ENCODE data around the gene MECR.
"Not testable (repeated sequence)": the region's sequence is repeated elsewhere in the genome, so short reads cannot be mapped to it uniquely, and the experiment has no call there.

MECR gene

DNA sequence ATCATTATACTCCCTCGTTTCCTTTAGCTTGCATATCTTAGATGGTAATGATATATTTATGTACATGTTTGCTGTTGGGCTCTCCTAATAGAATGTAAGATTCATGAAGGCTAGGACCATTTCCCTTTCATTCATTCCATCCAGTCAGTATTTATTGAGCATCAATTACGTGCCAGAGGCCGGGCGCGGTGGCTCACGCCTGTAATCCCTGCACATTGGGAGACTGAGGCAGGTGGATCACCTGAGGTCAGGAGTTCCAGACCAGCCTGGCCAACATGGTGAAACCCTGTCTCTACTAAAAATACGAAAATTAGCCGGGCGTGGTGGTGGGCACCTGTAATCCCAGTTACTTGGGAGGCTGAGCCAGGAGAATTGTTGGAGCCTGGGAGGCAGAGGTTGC is 4.1 kb upstream of the MECR start:
- not testable (repeated sequence) for DNase-seq

GRCh38 chr1:29234471-29234870 is 3.7 kb upstream of the MECR start:
- no peak for DNase-seq

DNA sequence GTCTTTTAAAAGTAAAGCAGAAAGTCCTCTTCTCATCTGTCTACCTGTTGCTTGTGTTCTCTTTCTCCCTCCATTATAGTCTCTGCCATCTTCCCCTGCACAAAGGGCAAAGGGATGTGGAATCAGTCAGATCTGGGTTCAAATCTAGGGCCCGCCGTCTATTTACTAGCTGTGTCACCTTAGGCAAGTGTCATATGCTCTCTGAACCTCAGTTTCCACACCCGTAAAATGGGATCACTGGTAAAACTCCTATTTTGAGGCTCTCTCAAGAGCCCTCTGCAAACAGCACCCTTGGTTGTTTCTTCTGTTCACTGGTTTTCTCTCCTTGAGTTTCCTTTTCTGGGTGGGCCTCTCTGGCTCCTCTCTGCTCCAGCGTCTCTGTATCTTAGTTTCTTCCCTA is 3.0 kb upstream of the MECR start:
- DNase-seq: no peak

DNA sequence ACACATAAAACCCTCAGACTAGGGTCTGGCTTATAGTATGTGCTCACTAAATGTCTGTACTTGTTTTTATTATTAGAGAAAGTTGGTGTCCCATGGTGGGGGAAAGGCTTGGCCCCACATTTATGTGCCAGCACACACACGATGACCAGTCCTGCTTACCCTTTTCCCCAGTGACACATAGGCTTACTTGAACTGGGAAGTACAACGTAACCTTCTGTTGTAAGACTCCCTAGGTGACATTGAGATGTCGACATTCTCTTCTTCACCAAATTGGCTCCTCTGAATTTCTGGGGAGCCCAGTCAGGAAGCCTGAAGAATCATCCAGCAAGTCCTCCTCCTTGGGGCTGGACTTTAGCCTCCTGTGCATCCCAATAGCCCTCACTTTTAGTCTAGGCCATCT is 1.7 kb upstream of the MECR start:
- DNase-seq: no peak

DNA sequence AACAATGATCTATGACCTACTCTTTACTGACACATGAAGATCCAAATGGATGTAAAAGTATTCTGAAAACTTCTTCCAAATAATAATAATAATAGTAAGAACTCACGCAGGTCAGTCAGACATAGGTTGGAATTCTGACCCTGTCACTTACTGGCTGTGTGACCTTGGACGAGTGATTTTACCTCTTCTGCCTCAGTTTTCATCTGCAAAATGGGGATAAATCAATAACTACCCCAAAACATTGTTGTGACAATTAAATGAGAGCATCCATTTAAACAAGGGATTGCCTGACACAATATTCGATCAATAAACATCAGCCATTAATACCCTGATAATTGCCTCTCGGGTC is 556 bp downstream of the MECR start:
- no peak for DNase-seq

- no peak for DNase-seq
Measured at GRCh38 chr1:29227511-29227910, 3.2 kb downstream of the MECR start.

GRCh38 chr1:29225361-29225760 is 5.4 kb downstream of the MECR start:
- DNase-seq: no peak

DNA sequence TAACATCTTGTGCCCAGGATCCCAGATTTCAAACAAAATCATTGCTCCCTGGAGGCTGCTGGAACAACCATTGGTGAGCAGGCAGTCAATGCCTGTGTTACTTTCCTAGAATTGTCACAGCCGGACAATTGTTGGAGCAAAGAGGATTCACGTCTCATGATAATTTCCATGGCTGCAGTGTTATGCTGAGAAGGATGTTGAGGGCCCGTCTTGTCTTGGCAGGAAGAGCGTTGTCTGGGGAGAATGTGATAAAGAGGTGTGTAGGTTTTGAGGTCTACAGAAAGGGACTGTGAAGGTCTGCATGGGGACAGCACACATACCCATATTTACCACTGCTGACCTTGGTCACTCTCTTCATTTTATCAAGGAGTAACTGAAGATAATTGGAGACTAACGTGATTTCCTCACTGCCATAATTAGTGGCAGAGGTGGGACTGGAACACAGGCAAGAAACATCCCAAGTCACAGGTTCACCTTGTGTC is 6.3 kb downstream of the MECR start:
- DNase-seq: no peak

- no peak for DNase-seq
Measured at GRCh38 chr1:29223521-29223920, 7.2 kb downstream of the MECR start.

DNA sequence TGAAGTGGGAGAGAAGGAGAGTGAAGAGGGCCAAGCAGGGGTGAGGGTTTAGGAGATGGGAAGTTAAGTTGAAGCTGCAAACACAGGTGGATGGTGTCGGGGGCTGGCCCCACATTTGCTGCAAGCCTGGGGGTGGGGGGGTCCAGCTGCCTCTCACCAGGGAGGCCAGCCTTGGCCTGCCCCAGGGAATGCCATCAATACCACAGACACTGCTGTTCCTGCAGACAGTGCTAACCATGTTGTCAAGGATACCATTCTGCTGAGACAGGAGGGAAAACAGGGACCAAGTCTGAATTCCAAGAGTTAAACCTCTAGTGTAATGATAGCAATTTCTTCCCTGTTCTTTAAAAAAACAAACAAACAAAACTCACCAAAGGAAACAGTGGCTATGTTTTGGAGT is 8.0 kb downstream of the MECR start:
- no peak for DNase-seq

DNA sequence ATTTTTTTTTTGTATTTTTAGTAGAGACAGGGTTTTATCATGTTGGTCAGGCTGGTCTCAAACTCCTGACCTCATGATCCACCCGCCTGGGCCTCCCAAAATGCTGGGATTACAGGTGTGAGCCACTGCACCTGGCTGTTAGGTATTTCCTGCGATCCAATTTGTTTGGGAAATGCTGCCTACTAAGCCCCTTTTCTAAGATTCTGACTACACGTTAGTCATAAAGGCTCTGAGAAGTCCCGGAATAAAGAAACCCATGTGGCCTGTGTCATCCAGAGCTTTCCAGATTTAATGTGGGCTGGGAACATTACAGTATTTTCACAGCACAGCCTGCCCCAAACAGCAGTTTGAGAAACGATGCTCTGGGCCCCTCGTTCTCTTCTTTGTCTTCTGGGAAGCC is 8.5 kb downstream of the MECR start:
- DNase-seq: not testable (repeated sequence)

GRCh38 chr1:29221296-29221695 is 9.4 kb downstream of the MECR start:
- DNase-seq: no peak

DNA sequence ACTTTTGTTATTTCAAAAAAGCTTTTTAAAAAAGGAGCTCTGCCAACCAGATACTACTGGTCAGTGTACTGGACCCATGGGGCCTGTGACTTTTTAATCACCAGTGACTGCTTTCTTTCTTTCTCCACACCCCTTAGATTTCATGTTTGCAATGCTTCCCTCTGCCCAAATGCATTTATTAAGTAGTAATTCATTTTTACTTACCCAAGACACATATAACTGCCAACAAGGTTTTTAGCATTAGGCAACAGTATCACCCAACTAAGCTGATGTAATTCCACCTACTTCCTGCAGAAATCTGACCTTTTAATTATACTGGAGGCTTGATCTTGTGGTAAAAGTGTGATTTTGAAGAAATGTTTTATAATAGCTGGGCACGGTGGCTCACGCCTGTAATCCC is 12.5 kb downstream of the MECR start:
- no peak for DNase-seq

DNA sequence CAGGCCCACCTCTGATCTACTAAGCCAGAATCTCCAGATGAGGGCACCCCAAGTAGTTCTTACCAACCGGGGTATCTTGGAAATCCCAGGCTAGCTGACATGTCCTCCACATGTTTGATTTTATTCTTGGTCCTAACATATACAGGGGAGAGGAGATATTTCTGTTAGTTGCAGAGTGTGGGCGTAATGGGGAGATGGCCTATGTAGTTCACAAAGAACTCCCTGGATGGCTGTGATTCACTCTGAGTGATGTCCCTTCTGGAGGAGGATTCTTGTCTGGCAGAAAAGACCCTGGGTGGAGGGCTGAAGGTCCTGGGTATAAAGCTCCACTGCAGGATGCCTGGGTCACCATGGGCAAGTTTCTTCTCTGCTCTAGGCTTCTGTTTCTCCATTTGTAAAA is 13.1 kb downstream of the MECR start:
- no peak for DNase-seq

GRCh38 chr1:29213055-29213454 is 17.7 kb downstream of the MECR start:
- no peak for DNase-seq

DNA sequence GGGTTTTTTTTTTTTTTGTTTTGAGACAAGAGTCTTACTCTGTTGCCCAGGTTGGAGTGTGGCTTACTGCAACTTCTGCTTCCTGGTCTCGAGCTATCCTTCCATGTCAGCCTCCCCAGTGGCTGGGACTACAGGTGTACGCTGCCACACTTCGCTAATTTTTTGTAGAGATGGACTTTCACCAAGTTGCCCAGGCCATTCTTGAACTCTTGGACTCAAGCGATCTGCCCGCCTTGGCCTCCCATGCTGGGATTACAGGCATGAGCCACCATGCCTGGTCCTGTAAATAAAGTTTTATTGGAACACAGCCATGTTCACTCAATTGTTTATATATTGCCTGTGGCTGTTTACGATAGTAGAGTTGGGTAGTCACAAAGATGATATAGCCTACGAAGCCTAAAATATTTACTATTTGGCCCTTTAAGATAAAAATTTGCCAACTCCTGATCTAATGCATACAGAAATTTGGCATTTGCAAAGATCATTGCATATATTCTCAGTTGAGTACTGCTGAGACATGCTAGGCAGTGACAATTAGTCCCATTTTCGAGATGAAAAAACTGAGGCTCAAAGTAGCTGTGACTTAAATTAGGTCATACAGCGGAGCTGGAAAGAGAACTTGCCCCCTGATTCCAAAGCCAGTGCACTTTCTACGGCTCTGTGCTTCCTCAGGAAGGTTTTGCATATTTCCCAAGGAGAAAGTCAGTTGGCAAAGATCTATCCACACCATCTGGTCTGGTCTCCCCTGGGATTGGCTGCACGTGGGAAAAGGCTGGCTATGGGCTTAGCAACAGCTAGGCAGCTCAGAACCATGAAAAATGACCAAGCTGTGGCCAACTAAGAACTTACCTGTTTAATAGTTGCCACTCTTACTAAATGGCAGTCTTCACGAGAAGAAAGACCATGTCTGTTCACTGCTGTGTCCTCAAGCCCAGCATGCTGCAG is 19.4 kb downstream of the MECR start:
- no peak for DNase-seq

- DNase-seq: no peak
Measured at GRCh38 chr1:29210278-29211085, 20.3 kb downstream of the MECR start.

DNA sequence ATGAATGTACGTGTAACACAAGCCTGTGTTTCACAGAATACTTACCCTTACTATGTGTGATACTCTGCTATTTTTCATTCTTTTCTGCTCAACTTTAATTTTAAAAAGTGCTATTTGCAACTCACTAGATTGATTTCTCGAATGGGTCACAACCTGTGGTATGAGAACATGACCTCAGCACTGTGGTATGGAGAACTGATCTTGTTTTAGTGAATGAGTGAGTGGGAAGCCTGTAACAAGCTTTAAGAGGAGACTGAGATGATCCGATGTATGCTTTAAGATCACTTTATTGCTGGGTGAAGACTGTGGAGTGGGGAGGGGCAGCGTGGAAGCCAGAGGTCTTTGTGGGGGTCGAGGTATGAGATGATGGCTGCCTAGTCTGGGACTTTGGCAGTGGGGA is 21.6 kb downstream of the MECR start:
- no peak for DNase-seq

DNA sequence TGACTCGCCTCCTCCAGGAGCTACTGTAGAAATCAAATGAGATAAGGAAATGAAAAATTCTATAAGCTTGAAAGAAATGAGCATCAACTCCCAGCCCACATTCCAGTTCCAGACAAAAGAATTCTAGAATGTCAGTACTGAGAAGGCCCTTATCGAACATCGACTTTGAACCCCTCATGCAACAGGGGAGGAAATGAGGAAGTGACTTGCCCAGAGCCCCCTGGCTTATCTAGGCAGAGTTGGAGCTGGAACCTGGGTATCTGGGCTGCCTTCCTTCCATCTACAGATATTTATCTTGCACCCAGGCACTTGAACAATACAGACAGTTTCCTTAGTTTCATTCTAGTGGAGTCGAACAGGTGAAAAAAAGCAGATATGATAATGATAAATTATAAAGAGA is 22.3 kb downstream of the MECR start:
- DNase-seq: no peak

DNA sequence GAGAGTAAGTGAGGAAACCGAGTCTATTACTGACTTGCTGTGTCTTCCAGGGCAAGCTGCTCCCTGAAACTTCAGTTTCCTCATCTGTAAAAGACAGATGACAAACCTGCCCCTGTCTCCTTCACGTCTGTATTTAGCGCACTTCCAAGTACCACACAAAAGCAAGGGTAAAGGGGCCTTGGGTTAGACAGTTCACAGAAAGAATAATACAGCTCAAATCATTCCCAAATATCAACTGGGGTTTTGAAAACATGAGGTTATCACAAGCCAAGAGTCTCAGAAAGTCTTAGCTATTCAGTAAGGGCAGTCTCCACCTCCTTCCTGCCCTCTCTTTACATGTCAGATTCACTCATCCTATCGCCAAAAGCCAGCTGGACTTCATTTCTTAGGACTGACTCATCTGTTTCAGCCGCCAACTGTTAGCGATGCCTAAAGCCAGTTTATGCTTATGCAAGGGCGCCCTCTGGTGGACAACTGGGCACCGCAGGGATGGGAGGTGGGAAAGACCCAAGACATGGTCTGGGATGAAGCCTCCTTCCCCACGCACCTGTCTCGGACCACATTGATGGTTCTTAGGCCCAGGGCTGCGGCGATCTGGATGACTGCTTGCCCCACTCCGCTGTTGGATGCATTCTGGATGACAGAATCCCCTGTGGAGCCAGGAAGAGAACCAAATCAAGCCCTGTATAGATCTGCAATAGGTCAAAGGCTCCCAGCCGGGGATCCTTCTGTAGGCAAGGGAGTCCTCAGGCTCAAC is 28.0 kb downstream of the MECR start:
- peak; percentile 92 for DNase-seq

GRCh38 chr1:29202053-29202452 is 28.7 kb downstream of the MECR start:
- DNase-seq: no peak

DNA sequence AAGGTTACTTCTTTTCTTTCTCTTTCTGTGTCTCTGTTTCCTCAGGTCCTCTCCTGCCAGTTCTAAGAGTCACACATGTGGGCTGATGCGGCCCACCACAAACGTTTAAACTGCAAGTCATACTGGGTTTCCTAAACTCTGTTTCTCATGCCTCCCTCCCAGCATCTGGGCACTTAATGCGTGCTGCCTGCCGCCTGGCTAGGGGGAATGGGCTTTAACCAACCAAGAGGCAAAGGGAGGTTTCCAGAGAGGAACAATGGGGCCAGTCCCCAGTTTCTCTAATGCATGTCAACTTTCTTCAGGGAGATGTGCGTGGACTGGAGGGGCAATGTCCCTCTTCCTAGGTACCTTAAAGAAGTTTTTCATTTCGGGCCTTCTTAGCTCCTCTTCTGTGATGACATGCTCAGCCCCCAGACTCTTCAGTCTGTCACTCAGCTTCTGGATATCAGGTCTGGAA is 29.1 kb downstream of the MECR start:
- no peak for DNase-seq

GRCh38 chr1:29200906-29201594 is 29.7 kb downstream of the MECR start:
- DNase-seq: no peak
